Activated CD4-positive, alpha-beta T cell treated with anti-CD3 and anti-CD28 coated beads, Interleukin-2, amount 10 ng/mL, durations not matched to agents 24 days and 14 days (primary cell): ENCODE results near the gene ADO. TPM values are rescaled to one million over a fixed set of nuclear protein-coding genes. Genes with fewer than 3 reads are reported as not detected.

ENCODE experiments used
- DNase-seq: peaks from one replicate; pipeline ENCODE4 v3.0.0; 2022
- H3K27ac Mint-ChIP-seq: one replicate; pipeline ENCODE4 v1.8.0; 2022; ENCODE audit warnings: mild to moderate bottlenecking, mixed read lengths
- H3K27me3 Mint-ChIP-seq: one replicate; pipeline ENCODE4 v1.8.0; 2022; ENCODE audit warnings: mixed read lengths
- H3K36me3 Mint-ChIP-seq: one replicate; pipeline ENCODE4 v1.8.0; 2022; ENCODE audit warnings: low read depth, mild to moderate bottlenecking, mixed read lengths
- H3K4me1 Mint-ChIP-seq: one replicate; pipeline ENCODE4 v1.8.0; 2021; ENCODE audit warnings: mixed read lengths
- H3K4me3 Mint-ChIP-seq: one replicate; pipeline ENCODE4 v1.8.0; 2022; ENCODE audit warnings: mild to moderate bottlenecking, moderate library complexity, mixed read lengths
- H3K9me3 Mint-ChIP-seq: one replicate; pipeline ENCODE4 v1.8.0; 2021; ENCODE audit warnings: mixed read lengths
- intact Hi-C: fragments of 100-400 bp; cut with micrococcal nuclease; formaldehyde crosslinking; loops from one replicate; pipeline ENCODE4 v1.15.1; 2023
- total RNA-seq: library from RNA; stranded (reverse); gene quantifications from 2 replicates; pipeline ENCODE4 v1.2.3, GENCODE V29; 2022

The ADO gene
- total RNA-seq, 1 donor from 2014 or later, result 43.6 TPM

GRCh38 chr10:62805231-62806099 is 945 bp downstream of the ADO start:
- Mint-ChIP-seq H3K9me3 (no peaks in the 10 kb centered on the region), H3K4me3 (peak overlapping the region; percentile 99), H3K27me3 (peaks cover 6% of the 10 kb centered on the region), H3K4me1 (peaks cover 40% of the 10 kb centered on the region), H3K36me3 (peaks cover 49% of the 10 kb centered on the region), H3K27ac (peak overlapping the region; percentile 91)
- no peak for DNase-seq
- intact Hi-C loops, result loop anchor here (1.0 kb wide), 1 partner anchor 11 kb away; the partner anchor contains the start of gene EGR2

- Mint-ChIP-seq H3K9me3 (no peaks in the 10 kb centered on the region), H3K36me3 (peaks cover 56% of the 10 kb centered on the region), H3K4me3 (peak overlapping the region; percentile 99), H3K27me3 (peaks cover under 1% of the 10 kb centered on the region), H3K4me1 (peaks cover 47% of the 10 kb centered on the region), H3K27ac (peak overlapping the region; percentile 72)
- no peak for DNase-seq
- intact Hi-C loops, result no loop called here
Observed at GRCh38 chr10:62806251-62806650, 1.7 kb downstream of the ADO start.

GRCh38 chr10:62810156-62810902 is 5.8 kb downstream of the ADO start:
- Mint-ChIP-seq H3K27ac (peak overlapping the region; percentile 100), H3K9me3 (no peaks in the 10 kb centered on the region), H3K4me3 (peak overlapping the region; percentile 97), H3K36me3 (peaks cover 88% of the 10 kb centered on the region), H3K27me3 (peaks cover 1% of the 10 kb centered on the region), H3K4me1 (peaks cover 68% of the 10 kb centered on the region)
- DNase-seq, result no peak
- intact Hi-C loops, result loop anchor here (2.0 to 10.0 kb wide), 2 partner anchors 626 to 764 kb away; no protein-coding TSS in a partner anchor

GRCh38 chr10:62811159-62811875 is 6.8 kb downstream of the ADO start:
- peaks cover 89% of the 10 kb centered on the region for H3K36me3 Mint-ChIP-seq
- no peaks in the 10 kb centered on the region for H3K9me3 Mint-ChIP-seq
- peaks cover 1% of the 10 kb centered on the region for H3K27me3 Mint-ChIP-seq
- intact Hi-C loops, result loop anchor here (1.0 to 10.0 kb wide), 12 partner anchors 32 to 765 kb away; no protein-coding TSS in a partner anchor
- H3K4me3 Mint-ChIP-seq, result peak overlapping the region; percentile 97
- H3K27ac Mint-ChIP-seq, result peak overlapping the region; percentile 100
- peak; percentile 90 for DNase-seq
- H3K4me1 Mint-ChIP-seq, result peaks cover 67% of the 10 kb centered on the region

GRCh38 chr10:62812672-62813439 is 8.3 kb downstream of the ADO start:
- peak overlapping the region; percentile 100 for H3K27ac Mint-ChIP-seq
- intact Hi-C loops, result loop anchor here (10.0 kb wide), 1 partner anchor 628 kb away; no protein-coding TSS in a partner anchor
- H3K36me3 Mint-ChIP-seq, result peaks cover 77% of the 10 kb centered on the region
- no peaks in the 10 kb centered on the region for H3K9me3 Mint-ChIP-seq
- peaks cover 1% of the 10 kb centered on the region for H3K27me3 Mint-ChIP-seq
- H3K4me1 Mint-ChIP-seq, result peaks cover 63% of the 10 kb centered on the region
- DNase-seq, result no peak
- H3K4me3 Mint-ChIP-seq, result peak overlapping the region; percentile 97

- Mint-ChIP-seq H3K36me3 (peaks cover 72% of the 10 kb centered on the region), H3K27ac (peak overlapping the region; percentile 100), H3K9me3 (no peaks in the 10 kb centered on the region), H3K4me3 (peak overlapping the region; percentile 97), H3K4me1 (peaks cover 62% of the 10 kb centered on the region), H3K27me3 (peaks cover 4% of the 10 kb centered on the region)
- intact Hi-C loops, result loop anchor here (10.0 kb wide), 1 partner anchor 629 kb away; no protein-coding TSS in a partner anchor
- no peak for DNase-seq
Observed at GRCh38 chr10:62813453-62813852, 8.9 kb downstream of the ADO start.

GRCh38 chr10:62813981-62814380 is 9.5 kb downstream of the ADO start:
- Mint-ChIP-seq H3K27me3 (peaks cover 5% of the 10 kb centered on the region), H3K4me1 (peaks cover 59% of the 10 kb centered on the region), H3K4me3 (peak overlapping the region; percentile 97), H3K9me3 (no peaks in the 10 kb centered on the region), H3K36me3 (peaks cover 67% of the 10 kb centered on the region), H3K27ac (peak overlapping the region; percentile 100)
- intact Hi-C loops, result loop anchor here (10.0 kb wide), 1 partner anchor 629 kb away; no protein-coding TSS in a partner anchor
- DNase-seq, result peak; percentile 62

- Mint-ChIP-seq H3K9me3 (no peaks in the 10 kb centered on the region), H3K4me1 (peaks cover 63% of the 10 kb centered on the region), H3K27me3 (peaks cover 14% of the 10 kb centered on the region), H3K4me3 (peak overlapping the region; percentile 97), H3K27ac (peak overlapping the region; percentile 100), H3K36me3 (peaks cover 62% of the 10 kb centered on the region)
- peak; percentile 73 for DNase-seq
- intact Hi-C loops, result loop anchor here (5.0 to 10.0 kb wide), 4 partner anchors 378 to 913 kb away; partner anchors contain the start of gene ARID5B
Observed at GRCh38 chr10:62814756-62815380, 10.3 kb downstream of the ADO start.

GRCh38 chr10:62815381-62816075 is 11.0 kb downstream of the ADO start:
- Mint-ChIP-seq H3K27me3 (peaks cover 20% of the 10 kb centered on the region), H3K4me3 (peak overlapping the region; percentile 97), H3K4me1 (peaks cover 60% of the 10 kb centered on the region), H3K27ac (peak overlapping the region; percentile 100), H3K36me3 (peaks cover 56% of the 10 kb centered on the region), H3K9me3 (no peaks in the 10 kb centered on the region)
- intact Hi-C loops, result loop anchor here (1.0 to 10.0 kb wide), 12 partner anchors 10 to 913 kb away; partner anchors contain the start of gene ARID5B
- peak; percentile 77 for DNase-seq

- H3K9me3 Mint-ChIP-seq, result no peaks in the 10 kb centered on the region
- H3K27ac Mint-ChIP-seq, result peak overlapping the region; percentile 100
- intact Hi-C loops, result loop anchor here (1.0 to 10.0 kb wide), 12 partner anchors 11 to 914 kb away; partner anchors contain the start of gene ARID5B
- DNase-seq, result no peak
- H3K4me3 Mint-ChIP-seq, result peak overlapping the region; percentile 97
- H3K27me3 Mint-ChIP-seq, result peaks cover 25% of the 10 kb centered on the region
- H3K36me3 Mint-ChIP-seq, result peaks cover 52% of the 10 kb centered on the region
- H3K4me1 Mint-ChIP-seq, result peaks cover 55% of the 10 kb centered on the region
Observed at GRCh38 chr10:62816076-62816330, 11.5 kb downstream of the ADO start.

GRCh38 chr10:62816331-62817120 is 12.0 kb downstream of the ADO start, which contains the start of gene EGR2:
Gene EGR2 (minus strand): TSS chr10:62816366. CDS start chr10:62816029, 337 bp downstream.
- no peaks in the 10 kb centered on the region for H3K9me3 Mint-ChIP-seq
- H3K4me3 Mint-ChIP-seq, result peak within 1 kb of the TSS; percentile 97
- DNase-seq, result peak; percentile 98
- peaks cover 30% of the 10 kb centered on the region for H3K27me3 Mint-ChIP-seq
- H3K36me3 Mint-ChIP-seq, result peaks cover 47% of the 10 kb centered on the region
- H3K27ac Mint-ChIP-seq, result peak within 1 kb of the TSS; percentile 100
- peaks cover 50% of the 10 kb centered on the region for H3K4me1 Mint-ChIP-seq
- intact Hi-C loops, result loop anchor here (1.0 to 10.0 kb wide), 13 partner anchors 11 to 914 kb away; partner anchors contain the start of gene ARID5B
